Large intestine (tissue), 3 donors: ENCODE results near the gene ZNF680. TPM values are rescaled to one million over a fixed set of nuclear protein-coding genes. Genes with fewer than 3 reads are reported as not detected.
"Not testable (repeated sequence)": the region's sequence is repeated elsewhere in the genome, so short reads cannot be mapped to it uniquely, and the experiment has no call there.

Experiments
- DNase-seq, 2 donors: peaks; one replicate each; pipeline versions ENCODE4 v3.0.0 to v3.0.0-alpha.2; 2013
- H3K27ac ChIP-seq: one replicate; pipeline ENCODE4 v1.5.1; 2013; ENCODE audit warnings: low read length
- H3K27me3 ChIP-seq: 2 replicates; pipeline ENCODE4 v1.6.1; 2013; ENCODE audit warnings: low read length; ENCODE audit not compliant: control insufficient read depth, insufficient read depth
- H3K36me3 ChIP-seq: 2 replicates; pipeline ENCODE4 v1.6.1; 2013; ENCODE audit warnings: low read length; ENCODE audit not compliant: control insufficient read depth, insufficient read depth
- H3K4me1 ChIP-seq: one replicate; pipeline ENCODE4 v1.6.1; 2013; ENCODE audit warnings: low read length; ENCODE audit not compliant: control insufficient read depth, insufficient read depth
- H3K4me3 ChIP-seq: one replicate; pipeline ENCODE4 v1.5.1; 2013; ENCODE audit warnings: low read length
- H3K9me3 ChIP-seq: one replicate; pipeline ENCODE4 v1.6.1; 2013; ENCODE audit warnings: mild to moderate bottlenecking, low read depth, low read length, moderate library complexity; ENCODE audit not compliant: control insufficient read depth
- WGBS: methylation state at CpG from one replicate; pipeline ENCODE4 v1.1.5; 2013; ENCODE audit warnings: low lambda C conversion rate; ENCODE audit not compliant: insufficient coverage; 5-methylcytosine and 5-hydroxymethylcytosine counted together
- polyA plus RNA-seq: library from polyadenylated mRNA; unstranded; fragments of 120-200 nt; gene quantifications from one replicate; pipeline ENCODE4 v1.2.1, GENCODE V29; 2013

ZNF680 gene
- polyA plus RNA-seq, 1 donor, result 9.1 TPM

GRCh38 chr7:64590971-64591370 lies 28.1 kb upstream of the ZNF680 start:
- Histone ChIP-seq H3K4me3 (no peak overlapping the region), H3K9me3 (no peaks in the 10 kb centered on the region), H3K27ac (no peak overlapping the region), H3K27me3 (no peaks in the 10 kb centered on the region), H3K4me1 (no peaks in the 10 kb centered on the region), H3K36me3 (no peaks in the 10 kb centered on the region)
- no peak for DNase-seq
- WGBS, result no CpG with 5 or more reads among the region's 5 CpGs

- no peak for DNase-seq
- 83% methylated on average over 1 of the region's 38 CpGs for WGBS
- H3K9me3 ChIP-seq, result peaks cover under 1% of the 10 kb centered on the region
- H3K4me3 ChIP-seq, result no peak overlapping the region
- no peaks in the 10 kb centered on the region for H3K4me1 ChIP-seq
- H3K36me3 ChIP-seq, result no peaks in the 10 kb centered on the region
- no peak overlapping the region for H3K27ac ChIP-seq
- no peaks in the 10 kb centered on the region for H3K27me3 ChIP-seq
Observed at GRCh38 chr7:64581926-64582894, 19.3 kb upstream of the ZNF680 start.

GRCh38 chr7:64581391-64581790 lies 18.5 kb upstream of the ZNF680 start:
- no peaks in the 10 kb centered on the region for H3K27me3 ChIP-seq
- H3K36me3 ChIP-seq, result no peaks in the 10 kb centered on the region
- H3K9me3 ChIP-seq, result peaks cover 8% of the 10 kb centered on the region
- H3K4me1 ChIP-seq, result no peaks in the 10 kb centered on the region
- no CpG with 5 or more reads among the region's 2 CpGs for WGBS
- H3K4me3 ChIP-seq, result no peak overlapping the region
- no peak overlapping the region for H3K27ac ChIP-seq
- no peak for DNase-seq

DNA sequence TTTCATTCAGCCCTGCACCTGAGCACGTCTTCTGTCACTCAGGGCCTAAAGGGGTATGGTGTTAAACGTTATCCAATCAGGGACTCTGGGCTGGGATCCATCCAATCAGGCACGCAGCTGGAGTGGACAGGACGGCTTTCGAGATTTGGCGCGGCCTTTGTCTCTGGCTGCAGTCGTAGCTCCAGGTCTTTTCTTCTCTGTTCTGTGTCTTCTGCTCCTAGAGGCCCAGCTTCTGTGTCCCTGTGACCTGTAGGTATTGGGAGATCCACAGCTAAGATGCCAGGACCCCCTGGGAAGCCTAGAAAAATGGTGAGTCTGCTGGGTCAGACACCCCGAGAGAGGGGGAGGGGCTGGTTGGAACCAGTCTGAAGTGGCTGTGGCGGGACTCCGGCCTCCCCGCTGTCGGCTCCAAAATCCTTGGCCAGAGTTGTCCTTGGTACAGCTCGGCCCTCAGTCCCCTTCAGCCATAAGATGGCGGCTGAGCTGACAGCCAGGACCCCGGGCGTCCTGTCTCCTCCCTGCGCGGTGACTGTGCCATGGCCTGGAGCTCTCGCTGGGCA lies 11.7 kb upstream of the ZNF680 start:
- H3K4me1 ChIP-seq, result no peaks in the 10 kb centered on the region

GRCh38 chr7:64570284-64570605 lies 7.4 kb upstream of the ZNF680 start:
- not testable (repeated sequence) for H3K4me1 ChIP-seq, H3K27ac ChIP-seq, H3K9me3 ChIP-seq, H3K36me3 ChIP-seq, DNase-seq
- H3K4me3 ChIP-seq, result peak overlapping the region; percentile 3
- H3K27me3 ChIP-seq, result peaks cover 29% of the 10 kb centered on the region
- WGBS, result no CpG with 5 or more reads among the region's 30 CpGs

More for the DNA sequence above, 11.7 kb upstream of the ZNF680 start:
- no CpG with 5 or more reads among the region's 20 CpGs for WGBS
- Histone ChIP-seq H3K27ac (no peak overlapping the region), H3K36me3 (no peaks in the 10 kb centered on the region), H3K4me3 (peak overlapping the region; percentile 24), H3K27me3 (peaks cover 14% of the 10 kb centered on the region), H3K9me3 (peaks cover 14% of the 10 kb centered on the region)
- DNase-seq, result peak in 1 of 2 donors; percentile 67

DNA sequence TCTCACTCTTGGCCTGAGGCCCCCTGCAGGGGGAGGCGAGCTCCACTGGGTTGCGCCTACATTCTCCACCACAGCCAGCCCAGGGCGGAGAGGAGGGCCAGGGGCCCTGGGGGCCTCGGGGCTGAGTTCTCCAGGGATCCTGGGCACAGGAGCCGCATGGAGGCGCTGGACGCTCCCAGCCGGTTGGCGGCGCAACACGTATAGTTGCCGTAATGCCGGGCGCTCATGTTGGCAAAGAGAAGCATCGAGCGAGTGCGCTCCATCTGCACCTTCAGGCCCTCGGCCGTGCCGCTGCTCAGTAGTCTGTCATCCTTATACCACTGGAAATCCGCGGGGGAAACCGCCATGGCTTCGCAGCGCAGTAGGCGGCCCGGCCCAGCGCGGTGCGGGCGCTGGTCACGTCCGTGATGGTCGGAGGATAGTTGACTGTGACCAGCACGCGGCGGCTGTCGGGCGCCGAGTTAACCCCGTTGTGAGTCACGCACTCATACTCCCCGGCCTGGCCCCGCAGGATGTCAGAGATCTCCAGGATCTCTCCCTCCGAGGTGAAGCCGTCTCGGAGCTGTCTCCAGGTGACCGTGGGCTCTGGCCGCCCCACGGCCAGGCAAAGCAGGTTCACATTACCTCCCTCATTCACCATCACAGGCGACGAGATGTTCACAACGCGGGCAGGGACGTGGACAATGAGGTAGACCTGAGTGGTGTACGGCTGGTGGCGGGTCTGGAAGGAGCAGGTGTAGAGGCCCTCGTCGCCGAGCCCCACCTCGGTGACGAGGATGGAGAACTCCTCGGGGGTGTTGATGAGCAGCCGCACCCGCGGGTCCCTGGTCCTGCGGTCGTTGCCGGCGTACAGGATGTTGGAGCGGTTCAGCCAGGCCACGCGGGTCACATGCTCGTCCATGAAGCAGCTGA lies 6.8 kb upstream of the ZNF680 start:
- H3K27ac ChIP-seq, result not testable (repeated sequence)
- peak overlapping the region; percentile 3 for H3K4me3 ChIP-seq
- peaks cover 29% of the 10 kb centered on the region for H3K27me3 ChIP-seq

DNA sequence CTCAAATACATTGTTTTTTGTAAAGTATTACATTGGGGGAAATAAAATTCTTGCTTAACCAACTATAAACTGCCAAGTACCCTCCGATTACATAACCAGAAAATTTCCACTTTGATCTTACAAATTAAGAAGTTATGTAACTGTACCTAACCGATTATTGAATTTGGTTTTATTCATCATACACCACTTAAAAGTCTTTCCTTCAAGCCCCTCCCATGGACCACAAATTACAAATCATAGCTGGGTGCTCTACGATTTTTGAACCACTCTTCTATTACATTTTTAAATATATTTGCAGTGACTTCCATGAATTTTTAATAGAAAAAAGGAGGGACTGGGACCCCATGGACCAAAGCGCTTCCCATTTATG lies 630 bp downstream of the ZNF680 start:
- no peaks in the 10 kb centered on the region for H3K36me3 ChIP-seq
- WGBS, result 42% methylated on average over 2 of the region's 4 CpGs
- DNase-seq, result peak in 1 of 2 donors; percentile 2
- H3K27ac ChIP-seq, result peak overlapping the region; percentile 73
- H3K9me3 ChIP-seq, result no peaks in the 10 kb centered on the region
- peak overlapping the region; percentile 69 for H3K4me3 ChIP-seq
- H3K4me1 ChIP-seq, result no peaks in the 10 kb centered on the region
- H3K27me3 ChIP-seq, result no peaks in the 10 kb centered on the region

More for the DNA sequence above, 6.8 kb upstream of the ZNF680 start:
- not testable (repeated sequence) for H3K36me3 ChIP-seq, H3K9me3 ChIP-seq, H3K4me1 ChIP-seq
- no CpG with 5 or more reads among the region's 74 CpGs for WGBS
- DNase-seq, result peak in 1 of 2 donors; percentile 58

DNA sequence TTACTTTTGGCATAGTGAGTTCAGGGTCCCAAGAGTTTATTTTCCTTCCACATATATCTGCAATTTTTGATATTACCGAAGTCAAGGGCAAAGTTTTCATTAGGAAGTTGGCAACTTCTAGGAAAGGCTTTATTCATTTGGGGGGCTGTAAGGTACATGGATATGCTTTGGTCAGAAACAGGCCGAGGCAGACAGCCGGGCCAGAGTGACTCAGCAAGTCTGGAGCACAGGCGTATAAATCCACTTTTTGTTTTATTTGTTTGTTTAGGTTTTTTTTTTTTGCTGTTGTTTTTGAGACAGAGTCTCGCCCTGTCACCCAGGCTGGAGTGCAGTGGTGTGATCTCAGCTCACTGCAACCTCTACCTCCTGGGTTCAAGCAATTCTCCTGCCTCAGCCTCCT lies 3.7 kb downstream of the ZNF680 start:
- Histone ChIP-seq H3K27ac (no peak overlapping the region), H3K36me3 (no peaks in the 10 kb centered on the region), H3K27me3 (no peaks in the 10 kb centered on the region), H3K4me3 (no peak overlapping the region), H3K4me1 (no peaks in the 10 kb centered on the region), H3K9me3 (peaks cover 12% of the 10 kb centered on the region)
- no peak for DNase-seq
- no CpG with 5 or more reads among the region's 5 CpGs for WGBS

GRCh38 chr7:64558781-64559180 lies 4.1 kb downstream of the ZNF680 start:
- no peak overlapping the region for H3K4me3 ChIP-seq
- no peaks in the 10 kb centered on the region for H3K27me3 ChIP-seq
- DNase-seq, result no peak
- no peaks in the 10 kb centered on the region for H3K36me3 ChIP-seq
- H3K27ac ChIP-seq, result no peak overlapping the region
- 100% methylated on average over 1 of the region's 4 CpGs for WGBS
- peaks cover 14% of the 10 kb centered on the region for H3K9me3 ChIP-seq
- H3K4me1 ChIP-seq, result no peaks in the 10 kb centered on the region

GRCh38 chr7:64558323-64558705 lies 4.6 kb downstream of the ZNF680 start:
- Histone ChIP-seq H3K4me1 (no peaks in the 10 kb centered on the region), H3K9me3 (peaks cover 19% of the 10 kb centered on the region), H3K27ac (no peak overlapping the region), H3K36me3 (no peaks in the 10 kb centered on the region), H3K27me3 (no peaks in the 10 kb centered on the region), H3K4me3 (no peak overlapping the region)
- no peak for DNase-seq
- 92% methylated on average over 1 of the region's 1 CpG for WGBS
